Islet precursor cell (in vitro differentiated cells): ENCODE results near the gene EDN3.

ENCODE experiments used
- DNase-seq: peaks from one replicate; pipeline ENCODE4 v3.0.0-alpha.2; 2018

Gene EDN3, protein sequence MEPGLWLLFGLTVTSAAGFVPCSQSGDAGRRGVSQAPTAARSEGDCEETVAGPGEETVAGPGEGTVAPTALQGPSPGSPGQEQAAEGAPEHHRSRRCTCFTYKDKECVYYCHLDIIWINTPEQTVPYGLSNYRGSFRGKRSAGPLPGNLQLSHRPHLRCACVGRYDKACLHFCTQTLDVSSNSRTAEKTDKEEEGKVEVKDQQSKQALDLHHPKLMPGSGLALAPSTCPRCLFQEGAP

DNA sequence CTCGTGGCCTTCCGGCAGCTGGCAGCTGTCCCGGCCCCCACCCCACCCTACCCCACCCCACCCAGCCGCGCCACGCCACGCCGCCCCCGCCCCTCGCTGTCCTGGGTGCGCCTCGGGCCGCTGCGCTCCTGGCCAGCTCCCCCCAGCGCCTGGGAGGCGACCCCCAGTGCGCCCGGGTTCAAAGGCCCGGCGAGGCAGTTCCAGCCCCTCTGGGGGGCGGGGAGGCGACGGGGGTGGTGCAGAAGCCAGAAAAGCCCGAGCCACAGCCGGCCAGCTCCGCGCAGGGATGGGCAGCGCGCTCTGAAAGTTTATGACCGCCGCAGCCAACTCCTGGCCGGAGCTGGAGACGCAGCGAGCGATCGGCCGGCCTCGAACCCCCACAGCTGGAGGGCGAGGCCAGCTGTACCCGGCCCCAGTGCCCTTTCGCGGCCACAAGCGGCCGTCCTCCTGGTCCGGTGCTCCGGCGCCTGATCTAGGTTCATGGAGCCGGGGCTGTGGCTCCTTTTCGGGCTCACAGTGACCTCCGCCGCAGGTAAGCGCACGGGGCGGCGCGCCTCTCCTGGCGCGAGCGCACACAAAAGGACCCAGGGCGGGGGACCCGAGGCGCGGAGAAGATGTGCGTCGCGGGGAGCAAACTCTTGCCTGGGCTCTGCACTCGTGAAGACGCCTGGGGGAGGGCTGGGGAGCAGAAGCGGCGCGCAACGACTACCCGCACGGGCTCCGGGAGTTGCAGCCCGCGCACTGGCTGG lies at the start of gene EDN3:
TSS of gene EDN3 (plus strand) at position 279 of the 749 bp plus-strand sequence. CDS start at position 481, 202 bp downstream.
- no peak for DNase-seq

DNA sequence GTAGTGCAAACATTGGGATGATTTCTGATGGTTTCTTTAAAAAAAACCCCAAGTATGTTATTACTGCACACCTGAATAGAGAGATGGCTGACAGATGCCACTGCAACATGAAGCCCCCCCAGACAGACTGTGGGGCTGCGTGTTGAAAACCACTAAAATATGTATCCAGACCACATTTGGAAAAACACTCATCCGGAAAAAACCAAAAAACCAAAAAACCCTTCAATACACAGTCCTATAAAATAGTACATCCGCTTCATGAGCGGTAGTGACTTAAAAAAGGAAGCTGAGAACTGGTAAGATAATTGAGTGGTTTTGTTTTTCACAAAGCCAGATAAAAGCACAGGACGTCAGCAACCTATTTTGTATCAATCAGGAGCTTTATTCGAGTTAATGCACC lies 47.1 kb upstream of the EDN3 start:
- no peak for DNase-seq

DNA sequence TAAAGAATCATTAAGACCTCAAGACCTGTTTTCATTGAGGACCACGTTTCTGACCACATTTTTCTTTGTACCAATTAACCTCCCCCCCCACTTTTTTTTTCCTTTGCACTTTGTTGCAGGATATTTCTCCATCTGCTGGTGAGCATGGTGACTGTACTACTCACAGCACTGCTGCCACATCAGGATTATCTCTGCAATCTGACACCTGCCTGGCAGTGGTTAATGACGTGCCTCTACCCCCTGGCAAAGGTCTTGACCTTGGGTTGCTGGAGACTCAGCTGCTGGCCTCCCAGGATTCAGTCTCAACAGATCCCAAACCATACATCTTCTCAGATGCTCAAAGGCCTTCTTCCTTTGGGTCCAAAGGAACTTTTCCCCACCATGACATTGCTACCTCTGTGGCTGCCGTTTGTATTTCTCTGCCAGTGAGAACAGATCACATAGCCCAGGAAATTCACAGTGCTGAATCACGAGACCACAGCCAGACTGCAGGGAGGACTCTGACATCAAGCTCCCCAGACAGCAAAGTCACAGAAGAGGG lies 46.6 kb upstream of the EDN3 start:
- no peak for DNase-seq

DNA sequence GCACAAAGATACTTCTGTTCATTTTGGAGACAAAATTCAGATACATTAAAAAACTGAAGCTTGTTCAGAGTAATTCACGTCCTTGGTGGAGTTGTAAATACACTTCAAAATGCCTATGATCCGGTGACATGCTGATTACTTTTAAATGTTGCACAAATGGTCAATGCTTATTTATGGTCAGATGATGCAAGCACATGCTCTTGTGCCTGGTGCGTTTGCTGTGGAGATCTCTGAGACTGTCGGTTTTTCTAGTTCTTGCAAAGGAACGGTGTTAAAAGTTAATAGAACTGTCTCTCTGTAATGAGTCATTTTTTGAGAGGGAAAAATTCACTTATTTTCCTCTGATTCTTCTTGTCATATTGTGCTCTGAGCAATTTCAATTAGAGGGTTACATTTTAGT lies 45.2 kb upstream of the EDN3 start:
- no peak for DNase-seq

DNA sequence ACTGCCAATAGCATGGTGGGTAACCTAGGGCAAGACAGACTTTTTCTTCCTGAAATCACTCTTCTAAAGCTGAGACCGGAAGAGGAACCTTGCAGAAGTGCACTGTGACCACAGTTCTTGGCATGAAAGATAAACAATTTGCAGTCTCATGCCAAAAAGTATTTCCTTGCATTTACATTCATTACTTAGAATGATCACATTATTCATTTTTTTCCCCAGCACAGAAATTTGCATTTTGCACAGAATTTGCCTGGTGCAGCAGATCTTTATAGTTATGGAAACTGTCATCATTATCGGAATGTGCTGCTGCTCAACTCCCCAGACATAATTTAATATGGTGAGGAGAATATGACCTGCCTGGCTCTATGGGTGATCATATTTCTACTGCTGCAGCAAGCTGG lies 42.2 kb upstream of the EDN3 start:
- DNase-seq, result no peak

DNA sequence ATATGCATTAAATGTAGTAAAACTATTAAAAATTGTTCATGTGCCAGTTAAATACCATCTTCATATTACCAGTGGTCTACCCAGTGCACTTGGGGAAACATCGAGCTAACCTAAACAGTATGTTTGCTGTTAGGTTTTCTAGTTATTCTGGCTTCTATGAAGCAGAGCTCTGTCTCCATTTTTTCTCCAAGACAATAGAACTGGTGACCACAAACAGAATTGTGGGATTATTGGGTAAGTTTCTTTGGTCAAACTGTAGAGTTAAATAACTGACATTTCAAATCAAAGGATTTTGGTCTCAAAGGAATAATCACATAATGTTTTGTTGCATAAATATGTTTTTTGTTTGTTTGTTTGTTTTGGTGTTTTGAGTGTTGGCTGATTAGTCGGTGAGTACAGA lies 40.5 kb upstream of the EDN3 start:
- DNase-seq, result no peak

DNA sequence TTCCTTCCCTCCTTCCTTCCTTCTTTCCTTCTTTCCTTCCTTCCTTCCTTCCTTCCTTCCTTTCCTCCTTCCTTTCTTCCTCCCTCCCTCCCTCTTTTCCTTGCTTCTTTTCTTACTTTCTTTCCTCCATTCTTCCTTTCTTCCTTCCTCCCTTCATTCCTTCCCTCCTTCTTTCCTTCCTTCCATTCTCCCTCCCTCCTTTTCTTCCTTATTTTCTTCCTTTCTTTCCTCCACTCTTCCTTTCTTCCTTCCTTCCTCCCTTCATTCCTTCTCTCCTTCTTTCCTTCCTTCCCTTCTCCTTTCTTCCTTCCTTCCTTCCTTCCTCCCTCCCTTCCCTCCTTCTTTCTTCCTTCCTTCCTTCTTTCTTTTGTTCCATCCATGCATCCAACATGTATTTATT lies 35.1 kb upstream of the EDN3 start:
- no peak for DNase-seq

DNA sequence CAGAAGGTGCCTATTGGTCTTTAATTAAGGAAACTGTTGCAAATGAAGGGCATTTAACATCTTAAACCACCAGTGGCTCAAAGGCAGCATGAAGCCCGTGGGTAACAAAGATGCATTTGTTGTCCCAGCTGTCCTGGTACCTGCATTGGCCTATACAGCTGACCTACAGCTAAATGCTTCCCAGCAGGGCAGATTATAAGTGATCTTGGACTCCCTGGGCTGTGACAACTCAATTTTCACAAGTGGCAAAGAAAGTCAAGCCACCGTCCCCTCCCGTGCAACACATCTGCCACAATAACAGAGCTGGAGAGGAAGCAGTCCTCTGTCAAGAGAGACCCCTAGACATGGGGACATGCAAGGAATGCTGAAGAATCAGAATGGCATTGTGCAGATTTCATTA lies 31.5 kb upstream of the EDN3 start:
- no peak for DNase-seq

DNA sequence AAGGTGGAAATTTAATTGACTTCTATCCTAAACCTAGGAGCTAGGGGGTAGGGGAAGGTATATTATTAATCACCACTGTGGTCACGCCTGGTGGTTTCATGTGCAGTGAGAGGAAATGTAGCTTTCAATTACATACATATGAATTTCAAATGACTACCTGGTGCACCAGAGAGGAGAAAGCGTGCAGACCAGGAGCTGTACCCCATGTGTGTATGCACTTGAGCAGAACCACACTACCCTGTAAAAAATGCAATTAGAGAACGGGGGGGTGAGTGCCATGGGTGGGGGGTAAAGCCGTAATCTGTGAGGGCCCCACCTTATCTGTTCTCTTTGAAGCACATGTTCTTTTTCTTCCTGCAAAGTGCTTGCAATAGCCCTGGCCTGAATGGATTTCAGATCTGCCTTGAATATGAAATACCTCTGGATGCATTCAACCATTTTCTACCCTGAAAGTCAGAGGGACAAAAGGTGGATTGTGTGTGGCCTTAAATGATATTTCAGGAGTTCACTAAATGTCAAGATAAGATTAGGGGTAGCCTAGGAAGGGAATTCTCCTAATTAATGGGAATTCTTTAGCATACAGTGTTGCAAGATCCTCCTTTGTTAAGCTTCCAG lies 30.9 kb upstream of the EDN3 start:
- DNase-seq, result no peak

DNA sequence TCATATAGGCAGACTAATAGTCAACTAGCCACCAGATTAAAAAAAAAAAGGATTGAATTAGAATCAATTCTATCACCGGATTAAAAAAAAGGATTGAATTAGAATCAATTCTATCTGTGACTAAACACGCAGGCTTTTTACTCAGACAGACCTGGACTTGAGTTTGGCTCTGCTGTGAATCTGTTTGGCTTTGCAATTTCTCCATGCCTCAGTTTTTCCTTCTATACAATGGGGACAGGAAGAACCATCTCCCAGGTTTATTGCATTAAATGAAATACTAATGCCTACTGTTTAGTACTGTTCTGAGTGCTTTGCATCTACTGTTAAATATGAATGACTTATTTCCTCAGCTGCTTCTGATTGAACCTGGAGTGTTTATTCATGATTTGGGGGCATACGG lies 30.0 kb upstream of the EDN3 start:
- no peak for DNase-seq

DNA sequence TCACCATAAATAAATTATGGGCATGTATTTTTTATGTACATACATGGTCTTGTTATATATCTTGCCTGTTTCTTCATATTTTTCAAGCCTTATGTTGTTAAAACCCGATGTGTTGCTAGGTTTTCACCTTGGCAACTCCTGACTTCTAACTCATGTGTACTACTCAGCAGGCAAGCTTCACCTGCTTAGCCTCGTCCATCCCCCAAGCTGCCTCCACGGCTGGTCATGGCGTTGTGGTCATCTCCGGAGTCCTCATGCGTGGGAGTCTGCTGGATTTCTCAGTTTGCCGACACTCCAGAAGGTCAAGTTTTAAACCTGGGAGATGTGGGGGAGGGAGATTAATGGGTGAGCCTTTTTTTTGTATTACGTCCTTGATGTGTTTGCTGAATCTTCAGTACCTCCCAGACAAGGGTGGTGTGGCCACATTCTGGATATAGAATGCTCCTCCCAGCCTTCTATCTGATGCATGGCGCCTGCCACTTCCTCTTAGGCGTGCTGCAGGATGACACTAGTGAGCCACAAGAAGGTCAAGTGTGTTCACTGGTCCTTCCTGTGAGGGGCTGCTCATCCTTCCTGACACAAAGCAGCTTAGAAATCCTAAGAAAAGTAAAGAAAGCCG lies 26.6 kb upstream of the EDN3 start:
- DNase-seq, result no peak

DNA sequence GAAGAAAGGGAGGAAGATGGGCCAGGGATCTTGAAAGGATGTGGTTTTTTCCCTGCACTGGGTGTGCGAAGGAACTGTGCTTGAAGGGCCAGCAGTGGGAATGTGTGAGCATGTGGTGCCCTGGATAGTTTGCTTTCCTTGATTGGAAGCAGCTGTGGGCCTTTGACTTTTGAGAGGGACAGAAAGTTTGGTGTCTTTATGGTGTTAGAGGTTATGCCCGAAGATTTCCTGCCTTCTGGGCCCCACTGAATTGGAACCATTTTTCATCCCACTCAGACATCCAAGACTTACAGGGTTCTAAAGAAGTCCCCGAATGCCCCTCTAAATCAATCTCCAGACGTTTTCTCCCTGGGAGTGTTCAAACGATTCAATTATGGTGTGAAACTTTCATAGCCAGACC lies 23.5 kb upstream of the EDN3 start:
- DNase-seq, result no peak

DNA sequence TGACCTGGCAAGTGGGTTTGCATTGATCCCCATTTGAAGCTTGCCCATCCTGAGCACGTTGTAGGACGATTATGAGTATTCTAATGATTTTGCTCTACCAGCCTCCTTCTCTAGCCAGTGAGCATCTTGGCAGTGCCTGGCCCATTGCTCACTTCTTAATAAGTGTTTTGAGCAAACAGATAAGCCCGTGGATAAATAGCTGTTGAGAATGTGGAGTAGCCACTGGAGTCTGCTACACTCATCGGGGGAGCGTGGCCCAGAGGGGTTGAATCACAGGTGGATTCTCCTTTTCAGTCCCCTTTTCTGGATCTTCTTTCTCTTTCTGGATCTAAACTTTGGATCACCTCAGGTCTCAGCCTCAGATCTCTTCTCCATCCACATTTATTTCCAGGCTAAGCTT lies 15.9 kb upstream of the EDN3 start:
- no peak for DNase-seq

DNA sequence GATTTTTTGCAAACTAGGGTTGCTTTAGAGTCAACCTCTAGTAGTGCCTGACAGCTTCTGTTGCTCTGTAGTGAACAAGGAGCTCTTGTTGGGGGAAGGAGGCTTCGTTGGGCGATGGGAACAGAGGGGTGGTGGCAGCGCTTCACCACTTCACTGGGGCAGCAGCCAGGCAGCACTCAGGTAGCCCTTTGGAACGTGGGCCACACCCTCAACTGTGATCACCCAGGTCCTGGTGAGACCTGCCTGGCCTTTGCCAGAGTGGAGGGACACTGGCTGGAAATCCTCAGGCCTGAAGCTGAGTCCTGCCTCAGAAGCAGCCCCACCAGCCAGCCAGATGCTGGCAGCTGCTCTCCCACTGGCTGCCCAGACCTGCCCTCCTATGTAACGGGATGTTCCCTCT lies 10.4 kb upstream of the EDN3 start:
- DNase-seq, result no peak

DNA sequence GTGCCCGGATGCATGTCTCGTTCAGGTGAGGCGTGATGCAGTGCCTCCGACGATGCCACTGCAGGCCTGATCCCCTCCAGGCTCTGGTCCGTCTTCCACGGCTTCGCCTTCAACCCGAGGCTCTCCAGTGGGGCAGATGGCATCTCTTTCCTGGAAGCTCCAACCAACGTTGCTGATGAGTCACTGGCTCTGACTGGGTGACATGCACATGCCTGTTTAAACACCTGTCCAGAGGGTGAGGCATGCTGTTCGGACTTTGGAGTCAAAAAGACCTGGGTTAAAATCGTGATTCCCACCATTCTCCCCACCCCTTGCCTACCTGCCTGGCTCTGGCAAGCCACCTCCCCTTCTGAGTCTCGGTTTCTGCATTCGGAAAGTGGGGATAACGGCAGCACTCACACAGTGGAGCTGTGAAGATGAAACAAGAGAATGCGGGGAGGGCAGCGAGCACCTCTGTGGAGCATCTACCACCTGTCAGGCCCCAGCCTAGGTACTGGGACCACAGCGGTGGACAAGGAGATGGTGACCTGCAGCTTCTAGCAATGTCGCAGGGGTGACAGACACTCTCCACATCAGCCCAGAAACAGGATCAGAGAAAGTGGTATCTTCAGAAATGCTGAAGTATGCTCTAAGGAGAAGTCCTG lies 8.5 kb upstream of the EDN3 start:
- DNase-seq, result no peak

DNA sequence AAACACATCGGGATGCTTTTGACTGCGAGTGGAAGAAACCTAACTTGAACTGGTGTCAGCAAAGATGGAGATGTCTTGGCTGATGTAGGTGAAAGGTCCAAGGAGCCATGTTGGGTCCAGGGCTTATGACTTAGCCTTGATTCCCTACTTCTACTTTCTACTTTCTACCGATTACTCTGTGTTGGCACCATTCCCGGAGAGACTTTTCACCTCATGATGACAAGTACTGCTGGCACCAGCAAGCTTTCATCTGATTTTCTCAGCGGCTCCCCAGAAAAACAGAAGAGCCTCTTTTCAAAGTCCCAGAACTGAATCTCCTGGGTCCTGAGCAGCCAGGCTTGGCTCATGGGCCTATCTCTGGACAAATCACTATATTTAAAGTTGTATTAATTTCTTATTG lies 4.9 kb upstream of the EDN3 start:
- DNase-seq, result no peak

DNA sequence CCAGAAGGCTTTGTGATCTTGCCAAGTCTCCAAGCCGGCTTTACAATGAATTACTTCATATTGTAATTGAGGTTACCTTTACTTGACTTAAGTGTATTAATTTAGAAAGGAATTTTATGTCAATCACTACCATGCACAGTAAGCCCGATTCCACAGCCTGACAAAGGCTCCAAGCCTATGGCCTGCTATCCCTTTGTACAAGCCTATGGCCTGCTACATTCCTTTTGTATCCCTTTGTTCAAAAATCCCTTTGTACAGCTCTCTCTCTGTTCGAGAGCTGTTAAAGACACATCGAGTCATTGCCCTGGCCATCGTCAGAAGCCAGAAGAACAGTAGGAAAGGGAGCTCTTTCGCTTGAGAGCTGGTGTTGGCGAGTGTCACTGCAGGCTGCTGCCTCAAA lies 2.7 kb upstream of the EDN3 start:
- no peak for DNase-seq

DNA sequence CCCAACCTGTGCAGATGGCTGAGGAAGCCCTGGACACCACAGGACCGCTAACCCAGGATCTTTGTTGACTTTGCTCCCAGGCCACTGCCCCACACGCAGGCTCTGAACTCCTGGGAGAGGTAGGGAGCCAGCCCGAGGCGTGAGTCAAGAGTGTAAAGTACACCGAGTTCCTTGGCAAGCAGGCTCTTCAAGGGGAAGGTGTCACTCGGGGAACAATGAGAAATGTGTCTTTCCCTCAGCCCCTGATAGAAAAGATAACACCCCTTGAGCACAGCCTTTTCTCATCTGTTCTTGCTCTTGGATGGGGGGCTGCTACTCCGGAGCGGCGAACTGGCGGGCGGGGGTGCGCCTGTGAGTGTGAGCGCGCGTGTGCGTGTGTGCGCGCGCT lies 472 bp upstream of the EDN3 start:
- no peak for DNase-seq

DNA sequence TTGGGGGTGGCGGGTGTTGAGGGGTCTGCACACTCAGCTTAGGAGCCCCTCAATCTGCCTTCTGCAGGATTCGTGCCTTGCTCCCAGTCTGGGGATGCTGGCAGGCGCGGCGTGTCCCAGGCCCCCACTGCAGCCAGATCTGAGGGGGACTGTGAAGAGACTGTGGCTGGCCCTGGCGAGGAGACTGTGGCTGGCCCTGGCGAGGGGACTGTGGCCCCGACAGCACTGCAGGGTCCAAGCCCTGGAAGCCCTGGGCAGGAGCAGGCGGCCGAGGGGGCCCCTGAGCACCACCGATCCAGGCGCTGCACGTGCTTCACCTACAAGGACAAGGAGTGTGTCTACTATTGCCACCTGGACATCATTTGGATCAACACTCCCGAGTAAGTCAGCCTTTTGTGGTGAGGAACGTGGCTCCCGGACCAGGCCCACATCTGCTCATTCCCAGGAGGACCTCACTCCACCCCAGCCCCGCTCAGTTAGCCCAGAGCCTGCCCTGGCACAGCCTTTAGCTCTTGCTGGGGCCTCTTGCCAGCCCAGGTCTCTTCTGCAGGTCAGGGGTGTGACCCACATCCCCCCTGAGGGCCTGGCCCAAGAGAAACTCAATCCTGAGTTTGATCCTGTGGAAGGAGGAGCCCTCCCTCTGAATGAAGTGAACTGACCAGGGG lies 1.1 kb downstream of the EDN3 start:
- no peak for DNase-seq

DNA sequence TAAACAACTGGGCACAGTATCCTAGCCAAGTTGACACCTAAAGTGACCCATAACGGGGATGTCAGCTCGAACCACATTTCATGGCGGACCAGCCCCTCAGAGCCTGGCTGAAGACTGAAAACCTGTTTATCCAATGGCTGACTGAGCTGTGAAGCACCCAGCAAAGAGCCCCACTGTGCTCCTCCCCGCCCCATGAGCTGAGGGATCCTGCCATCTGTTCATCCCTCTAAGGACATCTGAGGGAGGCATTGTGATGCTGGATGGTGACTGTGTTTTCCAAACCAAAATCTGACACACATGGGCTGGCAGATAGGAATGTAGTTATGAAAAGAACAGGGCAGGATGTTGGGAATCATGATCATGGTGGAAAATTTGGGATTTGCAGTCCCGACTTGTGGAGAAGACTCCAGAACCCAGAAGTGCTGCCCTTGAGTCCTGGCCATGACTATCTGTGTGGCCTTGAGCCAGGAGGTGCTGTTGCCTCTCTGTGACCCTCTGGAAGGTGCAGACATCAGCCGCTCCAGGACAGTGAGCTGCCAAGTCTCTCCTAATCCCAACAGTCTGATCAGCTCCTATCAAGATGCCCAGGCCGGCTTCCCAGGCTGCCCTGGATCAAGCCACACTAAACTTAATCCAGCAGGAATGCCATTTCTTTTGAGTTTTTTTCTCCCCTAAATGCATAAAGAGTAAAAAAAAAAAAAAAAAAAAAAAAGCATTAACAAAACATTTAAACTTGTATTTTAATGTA lies 5.7 kb downstream of the EDN3 start:
- DNase-seq, result no peak

DNA sequence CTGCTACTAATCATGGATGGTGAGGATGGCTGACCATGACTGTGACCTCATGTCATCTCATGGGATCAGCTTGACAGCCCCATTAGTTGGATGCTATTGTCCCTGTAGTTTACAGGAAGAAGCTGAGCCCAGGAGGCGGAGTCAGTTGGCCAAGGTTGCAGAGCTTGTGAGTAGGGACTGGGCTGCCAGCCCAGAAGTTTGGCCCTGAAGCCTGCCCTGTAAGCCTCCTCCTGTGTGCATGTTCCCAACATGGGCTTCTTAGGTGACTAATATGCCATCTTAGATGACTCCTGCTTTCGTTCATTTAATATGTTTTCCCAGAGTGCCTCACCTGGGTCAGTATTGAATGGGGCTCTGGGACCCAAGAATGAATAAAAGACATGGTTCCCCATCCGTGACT lies 6.9 kb downstream of the EDN3 start:
- DNase-seq, result no peak
